HG02678 (cell line): ENCODE measurements around the gene AQR.

Source experiments
- ATAC-seq: cut with Tn5 transposase; IDR thresholded peaks from one replicate; pipeline ENCODE4 v1.9.1; 2021; ENCODE audit warnings: mild to moderate bottlenecking, moderate library complexity; ENCODE audit not compliant: unreplicated experiment

AQR gene

GRCh38 chr15:34883633-34884032, 85.9 kb downstream of the AQR start:
- ATAC-seq = no peak

- ATAC-seq = no peak
Measured at GRCh38 chr15:34883042-34883441, 86.5 kb downstream of the AQR start.

DNA sequence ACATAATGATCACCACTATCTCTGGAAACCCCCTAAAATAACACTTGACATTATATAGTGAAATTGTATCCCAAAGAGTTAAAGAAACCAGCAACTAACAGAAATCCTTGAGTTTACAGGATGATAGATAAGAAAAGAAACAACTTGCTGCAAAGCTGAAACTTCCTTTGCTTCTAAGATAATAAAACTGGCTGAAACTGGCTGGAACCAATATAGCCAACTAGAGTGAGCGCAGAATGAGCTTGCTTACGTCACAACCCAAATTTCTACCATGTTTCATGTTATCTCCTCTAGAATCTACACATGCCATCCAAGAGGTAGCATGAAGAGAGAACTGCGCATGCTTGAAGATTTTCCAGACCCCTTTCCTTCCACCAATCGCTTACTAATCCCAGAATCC, 90.4 kb downstream of the AQR start:
- no peak for ATAC-seq

- ATAC-seq = no peak
Measured at GRCh38 chr15:34876640-34877039, 92.9 kb downstream of the AQR start.

GRCh38 chr15:34869110-34869509, 100.4 kb downstream of the AQR start:
- ATAC-seq = no peak

DNA sequence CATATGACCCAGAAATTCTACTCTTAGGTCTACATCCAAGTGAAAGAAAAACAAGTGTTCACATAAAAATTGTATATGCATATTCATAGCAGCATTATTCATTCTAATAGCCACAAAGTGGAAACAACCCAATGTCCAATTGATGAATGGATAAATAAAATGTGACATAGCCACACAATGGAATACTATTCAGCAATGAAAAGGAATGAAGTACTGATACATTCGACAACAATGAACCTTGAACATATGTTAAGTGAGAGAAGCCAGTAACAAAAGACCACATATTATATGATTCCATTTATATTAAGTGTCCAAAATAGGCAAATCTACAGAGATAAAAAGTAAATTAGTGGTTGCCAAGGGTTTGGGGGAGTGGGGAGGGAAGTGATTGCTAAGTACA, 104.0 kb downstream of the AQR start:
- ATAC-seq = no peak

GRCh38 chr15:34861214-34861613, 108.3 kb downstream of the AQR start:
- no peak for ATAC-seq

DNA sequence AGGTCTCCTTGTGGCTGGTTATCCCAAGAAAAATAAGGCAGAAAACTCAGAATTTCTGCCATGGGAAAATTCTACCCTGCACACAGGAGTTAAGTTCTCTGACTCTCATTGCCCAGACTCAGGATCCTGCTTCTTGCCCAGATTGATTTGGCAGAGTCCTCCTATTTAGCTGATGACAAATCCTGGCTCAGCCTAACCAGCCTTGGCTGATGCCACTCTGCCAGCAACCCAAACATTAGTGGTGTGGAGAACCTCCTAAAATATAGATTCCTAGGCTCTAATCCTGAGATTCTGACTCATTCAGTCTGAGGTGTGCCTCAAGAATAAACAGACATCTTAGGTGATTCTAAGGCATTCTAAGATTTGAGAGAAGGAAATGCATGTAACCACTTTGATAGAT, 113.6 kb downstream of the AQR start:
- no peak for ATAC-seq

GRCh38 chr15:34855413-34855812, 114.1 kb downstream of the AQR start:
- ATAC-seq = no peak

DNA sequence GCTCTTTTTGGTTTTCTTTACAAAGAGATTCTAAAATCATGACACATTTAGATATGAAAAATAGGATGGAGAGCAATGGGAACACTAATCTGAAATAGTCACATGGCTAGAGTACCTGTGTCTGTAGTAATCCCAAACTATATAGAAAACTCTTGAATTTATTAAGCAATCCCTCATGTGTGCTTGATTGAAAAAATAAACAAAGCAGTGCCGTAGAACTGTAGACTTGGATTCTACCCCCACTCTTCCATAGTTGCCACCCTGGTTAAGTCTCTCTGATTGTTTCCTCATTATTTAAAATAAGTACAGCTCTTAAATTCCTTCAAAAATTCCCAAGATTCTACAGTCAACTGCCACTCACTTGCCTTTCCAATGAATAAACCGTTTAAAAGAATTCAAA, 115.3 kb downstream of the AQR start:
- ATAC-seq = no peak

DNA sequence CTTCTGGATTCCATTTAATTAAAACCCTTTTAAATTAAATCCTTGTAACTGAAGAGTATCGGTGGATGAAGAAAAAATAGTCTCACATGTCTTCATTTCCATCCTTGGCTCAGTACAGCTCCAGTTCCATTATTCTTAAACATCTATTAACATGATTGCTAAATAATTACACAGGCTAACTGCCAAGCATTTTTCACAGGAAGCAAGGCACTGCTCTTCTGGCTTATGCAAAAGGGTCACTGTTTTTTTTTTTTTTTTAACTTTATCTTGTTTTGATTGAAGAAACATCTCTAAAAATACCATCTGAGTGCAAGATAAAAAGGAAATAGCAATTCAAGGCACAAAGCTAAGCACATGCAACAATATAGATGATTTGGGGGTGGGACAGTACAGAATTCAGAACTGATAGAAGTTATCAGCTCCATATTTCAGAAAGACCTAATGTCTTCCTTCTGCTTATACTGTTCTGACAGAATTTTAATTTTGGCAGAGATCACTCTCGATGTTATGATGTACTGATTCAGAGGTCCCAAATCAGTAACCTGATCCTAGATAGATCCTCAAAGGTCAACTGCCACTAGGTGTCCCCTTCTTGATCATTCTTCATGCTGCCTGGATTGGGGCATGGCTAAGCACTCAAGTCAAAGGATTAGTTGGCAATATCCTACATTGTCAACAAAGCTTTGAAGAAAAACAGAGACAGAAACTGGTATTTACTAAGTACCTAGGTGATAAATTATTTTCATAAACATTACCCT, 116.4 kb downstream of the AQR start:
- ATAC-seq = no peak

DNA sequence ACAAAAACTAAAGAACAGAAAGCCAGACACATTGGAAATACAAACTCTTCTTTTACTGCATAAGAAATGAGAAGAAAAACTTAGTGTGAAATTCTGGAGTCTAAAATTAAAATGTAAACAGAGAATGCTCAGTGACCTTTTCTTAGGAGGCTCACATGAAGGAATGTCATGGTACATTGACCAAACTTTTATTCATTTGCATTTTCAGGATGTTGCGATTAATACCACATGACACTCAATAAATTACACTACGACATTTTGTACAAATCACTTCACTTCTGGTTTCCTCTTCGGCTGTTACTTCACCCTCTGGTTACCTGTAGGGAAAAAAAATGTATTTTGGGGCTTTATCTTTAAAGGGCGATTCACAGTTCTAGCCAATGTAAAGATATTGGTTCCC, 117.8 kb downstream of the AQR start:
- no peak for ATAC-seq

- ATAC-seq = no peak
Measured at GRCh38 chr15:34851007-34851406, 118.5 kb downstream of the AQR start.

- no peak for ATAC-seq
Measured at GRCh38 chr15:34850121-34850520, 119.4 kb downstream of the AQR start.

DNA sequence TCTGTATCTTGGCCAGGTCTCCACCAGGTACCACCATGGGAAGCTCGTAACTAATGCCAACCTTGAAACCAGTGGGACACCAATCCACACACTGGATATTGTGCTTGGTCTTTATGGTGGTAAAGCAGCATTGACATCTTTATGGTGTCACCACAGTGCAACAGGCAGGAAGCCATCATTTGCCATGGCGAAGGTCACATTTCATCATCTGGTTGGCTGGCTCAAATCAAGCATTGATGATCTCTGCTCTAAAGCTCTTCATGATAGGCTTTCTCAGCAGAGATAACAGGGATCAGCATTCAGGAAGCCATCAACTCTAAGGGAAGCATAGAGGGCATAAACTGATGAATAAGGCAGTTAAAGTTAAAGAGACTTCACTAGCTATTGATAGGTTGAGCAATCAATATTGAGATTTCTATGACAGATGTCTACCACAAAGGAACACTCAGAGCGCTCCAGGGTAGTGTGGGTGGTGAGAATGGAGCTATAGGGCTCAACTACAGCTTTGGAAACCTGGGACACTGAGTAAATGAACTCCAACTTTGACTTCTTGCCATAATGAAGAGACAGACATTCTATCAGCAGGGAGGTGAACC, 120.1 kb downstream of the AQR start:
- ATAC-seq = no peak

- ATAC-seq = no peak
Measured at GRCh38 chr15:34847598-34847997, 121.9 kb downstream of the AQR start.

DNA sequence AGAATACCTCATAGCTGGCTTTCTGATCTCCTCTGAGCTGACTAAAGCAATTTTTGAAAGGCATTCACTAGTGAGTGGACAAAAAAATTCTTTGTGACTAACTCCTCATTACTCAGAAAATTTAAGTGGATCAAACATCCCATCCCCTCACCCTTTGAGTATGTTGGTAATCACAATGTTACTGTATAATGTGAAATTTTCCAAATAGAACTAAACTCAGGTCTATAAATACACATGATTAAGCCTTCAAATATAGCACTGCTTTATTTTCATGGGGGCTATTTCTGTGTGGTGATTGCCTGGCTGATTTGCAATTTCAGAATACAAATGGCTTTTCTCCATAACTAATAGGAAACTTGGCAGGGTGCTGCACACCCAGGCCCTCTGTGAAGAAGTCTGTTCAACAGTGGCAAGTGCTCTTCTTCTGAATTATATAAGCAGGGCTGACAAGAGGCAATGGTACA, 128.2 kb downstream of the AQR start:
- ATAC-seq = no peak

DNA sequence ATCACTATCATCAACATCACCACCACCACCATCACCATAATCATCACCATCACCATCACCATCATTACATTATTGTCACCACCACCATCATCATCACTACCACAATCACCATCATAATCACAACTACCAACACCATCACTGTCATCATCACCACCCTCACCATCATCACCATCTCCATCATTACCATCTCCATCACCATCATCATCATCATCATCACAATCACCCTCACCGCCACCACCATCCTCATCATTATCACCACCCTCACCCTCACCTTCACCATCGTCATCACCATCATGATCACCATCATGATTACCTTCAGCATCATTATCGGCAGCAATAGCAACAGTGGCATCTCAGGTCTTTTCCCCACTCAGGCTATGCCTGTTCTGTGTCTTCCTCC, 131.3 kb downstream of the AQR start:
- ATAC-seq = no peak

- no peak for ATAC-seq
Measured at GRCh38 chr15:34837246-34838016, 132.1 kb downstream of the AQR start.

DNA sequence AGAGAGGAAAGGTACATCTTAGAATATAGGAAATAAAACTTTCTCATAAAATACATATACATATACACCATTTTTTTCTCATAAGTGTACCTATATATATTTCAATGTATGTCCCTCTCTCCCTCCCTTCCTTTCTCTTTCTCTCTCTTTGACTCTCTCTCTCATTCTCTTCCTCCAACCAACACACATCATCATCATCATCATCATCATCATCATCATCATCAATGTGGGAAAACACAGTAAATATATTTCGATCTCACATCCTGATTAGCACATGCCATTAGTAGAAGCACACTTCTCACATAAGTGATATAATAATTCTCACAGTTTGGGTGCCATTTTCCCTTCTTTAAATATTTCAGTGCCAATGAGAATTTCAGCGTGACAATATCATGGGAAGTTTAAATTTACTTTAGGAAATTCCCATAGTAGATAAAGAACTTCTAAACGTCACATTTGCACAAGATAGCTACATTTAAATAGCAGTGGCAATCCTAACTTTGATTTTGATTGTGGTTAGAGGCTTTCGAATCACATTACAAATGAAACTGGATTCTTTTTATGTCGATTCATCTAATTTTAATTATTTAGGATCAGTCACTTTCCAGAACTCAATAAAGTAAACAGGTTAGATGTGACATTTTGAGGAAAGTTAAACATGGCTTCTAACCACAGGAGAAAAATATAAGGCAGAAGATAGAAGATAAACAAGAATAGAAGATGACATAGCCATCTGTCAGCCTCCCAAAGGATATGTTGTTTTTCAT, 141.2 kb downstream of the AQR start:
- ATAC-seq = no peak

DNA sequence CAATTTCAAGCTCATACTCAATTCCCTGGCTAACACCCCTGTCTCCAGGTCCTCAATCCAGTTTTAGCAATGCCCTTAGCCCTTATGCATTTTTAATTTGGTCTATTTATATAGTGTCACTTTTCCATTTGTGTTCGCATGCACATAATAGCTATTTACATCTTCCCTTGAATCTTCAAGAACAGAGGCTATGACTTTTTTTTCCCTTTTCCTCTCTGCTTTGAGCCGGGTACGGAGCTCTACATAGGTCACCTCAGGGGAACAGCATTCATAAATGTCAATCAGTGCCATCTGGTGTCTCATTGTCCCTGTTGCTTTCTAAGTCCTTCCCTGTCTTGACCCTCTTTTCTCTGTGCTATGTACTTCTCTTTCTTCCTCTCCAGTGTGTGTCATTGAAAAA, 147.7 kb downstream of the AQR start:
- ATAC-seq = no peak
